ENCODE measurements around the gene HECTD1. TPM values are rescaled to one million over a fixed set of nuclear protein-coding genes. Genes with fewer than 3 reads are reported as not detected.

HECTD1 gene
- total RNA-seq, 4 donors from 2014 or later, result 188 to 251 (median 201) TPM

GRCh38 chr14:31181271-31181670 is 26.3 kb downstream of the HECTD1 start:
- no peak overlapping the region for H3K4me3 ChIP-seq (ENCODE audit: low read depth, poor library complexity, severe bottlenecking)
- 87 to 94% methylated on average over 3 of the region's 3 CpGs for WGBS, 2 donors
- no peak for TF ChIP-seq CTCF (IDR thresholded peaks at IDR 0.05)
- no peak for TF ChIP-seq POLR2A (IDR thresholded peaks at IDR 0.05)
- DNase-seq (ENCODE audit: low spot score in 2 of 2), result no peak
- intact Hi-C loops (cut with DNase I; ENCODE audit: low total_unique reads), result no loop called here

DNA sequence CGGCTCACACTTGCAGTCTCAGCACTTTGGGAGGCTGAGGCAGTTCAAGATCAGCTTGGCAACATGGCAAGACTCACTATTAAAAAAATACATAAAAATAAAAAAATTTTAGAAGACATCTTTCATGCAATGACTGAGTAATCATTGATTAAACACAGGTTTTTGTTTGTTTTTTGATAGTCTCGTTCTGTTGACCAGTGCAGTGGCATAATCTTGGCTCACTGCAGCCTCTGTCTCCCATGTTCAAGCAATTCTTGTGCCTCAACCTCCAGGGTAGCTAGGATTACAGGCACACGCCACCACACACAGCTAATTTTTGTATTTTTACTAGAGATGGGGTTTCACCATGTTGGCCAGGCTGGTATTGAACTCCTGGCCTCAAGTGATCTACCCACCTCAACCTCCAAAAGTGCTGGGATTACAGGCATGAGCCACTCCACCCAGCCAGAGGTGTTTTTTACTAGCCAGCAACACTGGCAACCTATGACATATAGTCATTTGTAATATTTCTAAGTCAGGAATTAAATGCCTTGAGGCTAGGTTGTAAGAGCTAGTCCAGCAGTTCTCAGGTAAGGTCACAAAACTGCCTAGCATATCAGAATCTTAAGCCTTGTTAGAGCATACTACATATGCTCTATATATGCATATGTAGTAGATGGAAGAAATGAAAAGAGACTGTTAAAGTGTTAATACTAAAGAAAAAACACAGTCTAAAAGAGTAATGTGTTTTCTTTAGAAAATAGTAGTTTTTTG is 27.1 kb downstream of the HECTD1 start:
- intact Hi-C loops (cut with DNase I; ENCODE audit: low total_unique reads), result no loop called here
- no peak overlapping the region for H3K4me3 ChIP-seq (ENCODE audit: low read depth, poor library complexity, severe bottlenecking)
- no peak for DNase-seq (ENCODE audit: low spot score in 2 of 2)
- no peak for TF ChIP-seq POLR2A (IDR thresholded peaks at IDR 0.05)
- no peak for TF ChIP-seq CTCF (IDR thresholded peaks at IDR 0.05)
- 84 to 87% methylated on average over 3 of the region's 3 CpGs for WGBS, 2 donors

DNA sequence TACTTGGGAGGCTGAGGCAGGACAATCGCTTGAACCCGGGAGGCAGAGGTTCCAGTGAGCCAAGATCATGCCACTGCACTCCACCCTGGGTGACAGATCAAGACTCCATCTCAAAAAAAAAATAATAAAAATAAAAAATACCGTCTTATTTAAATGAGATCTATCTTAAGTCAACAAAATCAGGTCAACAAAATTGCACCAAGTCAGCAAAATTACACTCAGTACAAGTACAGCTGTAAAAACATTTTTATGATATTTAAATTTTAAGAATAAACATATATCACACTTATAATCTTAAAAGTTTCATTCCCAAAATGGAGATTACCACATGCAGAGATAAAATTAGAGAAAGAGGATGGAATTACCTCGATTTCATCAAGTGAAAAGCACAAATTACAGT is 33.2 kb downstream of the HECTD1 start:
- no peak overlapping the region for H3K4me3 ChIP-seq (ENCODE audit: low read depth, poor library complexity, severe bottlenecking)
- intact Hi-C loops (cut with DNase I; ENCODE audit: low total_unique reads), result no loop called here
- DNase-seq (ENCODE audit: low spot score in 2 of 2), result no peak
- TF ChIP-seq POLR2A (IDR thresholded peaks at IDR 0.05) (no peak), CTCF (IDR thresholded peaks at IDR 0.05) (no peak)
- WGBS, 2 donors, result 98% methylated on average over 4 of the region's 4 CpGs

- TF ChIP-seq POLR2A (IDR thresholded peaks at IDR 0.05) (no peak), CTCF (IDR thresholded peaks at IDR 0.05) (no peak)
- no peak overlapping the region for H3K4me3 ChIP-seq (ENCODE audit: low read depth, poor library complexity, severe bottlenecking)
- 96% methylated on average over 15 of the region's 15 CpGs for WGBS, 2 donors
- DNase-seq (ENCODE audit: low spot score in 2 of 2), result no peak
- intact Hi-C loops (cut with DNase I; ENCODE audit: low total_unique reads), result no loop called here
These were observed 34.3 kb downstream of the HECTD1 start for GRCh38 chr14:31173120-31173837.

DNA sequence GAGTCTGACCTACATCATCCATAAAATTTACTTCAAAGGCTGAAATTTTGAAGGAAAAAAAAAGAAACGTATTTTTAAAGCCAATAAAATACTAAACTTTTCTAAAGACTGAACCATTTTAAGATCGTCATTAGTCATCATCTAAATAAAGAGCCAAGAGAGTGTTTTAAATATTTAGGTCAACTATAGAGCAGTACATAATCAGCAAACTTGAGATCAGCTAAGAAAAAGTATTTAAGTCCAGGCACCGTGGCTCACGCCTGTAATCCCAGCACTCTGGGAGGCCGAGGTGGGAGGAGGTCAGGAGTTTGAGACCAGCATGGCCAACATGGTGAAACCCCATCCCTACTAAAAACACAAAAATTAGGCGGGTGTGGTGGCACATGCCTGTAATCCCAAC is 35.5 kb downstream of the HECTD1 start:
- H3K4me3 ChIP-seq (ENCODE audit: low read depth, poor library complexity, severe bottlenecking), result no peak overlapping the region
- no peak for TF ChIP-seq CTCF (IDR thresholded peaks at IDR 0.05)
- no peak for TF ChIP-seq POLR2A (IDR thresholded peaks at IDR 0.05)
- 67 to 75% methylated on average over 6 of the region's 6 CpGs for WGBS, 2 donors
- no peak for DNase-seq (ENCODE audit: low spot score in 2 of 2)
- intact Hi-C loops (cut with DNase I; ENCODE audit: low total_unique reads), result no loop called here

Data from lower leg skin (tissue), 4 donors.